Subcutaneous adipose tissue (tissue), 4 donors: ENCODE results near the gene TLR10. TPM values are rescaled to one million over a fixed set of nuclear protein-coding genes. Genes with fewer than 3 reads are reported as not detected.

Source experiments
- CTCF ChIP-seq: fragments of 450-650 bp; IDR thresholded peaks from one replicate; pipeline ENCODE4 v1.5.1; 2016; ENCODE audit warnings: low read depth, mild to moderate bottlenecking, control low read depth, antibody characterized with exemption, moderate library complexity
- total RNA-seq, 4 donors: library from RNA; depleted of rRNA; stranded (reverse); fragments of >200 nt; gene quantifications; one replicate each; pipeline ENCODE4 v1.1.0, GENCODE V29; 2016

TLR10 gene
- total RNA-seq, 4 donors from 2014 or later, result 0.34 to 2.1 (median 0.44) TPM; not detected in 1

DNA sequence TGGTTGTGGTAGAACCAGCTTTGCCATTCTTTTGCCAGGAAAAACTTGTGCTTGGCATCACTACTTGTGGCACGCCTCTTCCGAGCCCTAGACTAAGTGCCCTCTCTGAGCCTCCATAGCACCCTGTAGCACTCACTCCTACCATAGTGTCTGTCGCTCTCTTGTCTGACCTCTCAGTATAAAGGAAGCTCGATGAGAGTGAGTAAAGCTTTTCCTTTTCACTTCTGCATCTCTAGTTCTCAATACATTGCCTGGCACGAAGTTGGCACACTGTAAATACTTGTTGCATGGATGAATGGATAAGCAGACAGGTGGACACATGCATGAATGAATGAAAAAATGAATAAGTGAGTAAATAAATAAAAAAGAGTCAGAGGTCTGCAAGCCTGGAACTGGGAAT is 48.3 kb downstream of the TLR10 start:
- TF ChIP-seq CTCF, result no peak

DNA sequence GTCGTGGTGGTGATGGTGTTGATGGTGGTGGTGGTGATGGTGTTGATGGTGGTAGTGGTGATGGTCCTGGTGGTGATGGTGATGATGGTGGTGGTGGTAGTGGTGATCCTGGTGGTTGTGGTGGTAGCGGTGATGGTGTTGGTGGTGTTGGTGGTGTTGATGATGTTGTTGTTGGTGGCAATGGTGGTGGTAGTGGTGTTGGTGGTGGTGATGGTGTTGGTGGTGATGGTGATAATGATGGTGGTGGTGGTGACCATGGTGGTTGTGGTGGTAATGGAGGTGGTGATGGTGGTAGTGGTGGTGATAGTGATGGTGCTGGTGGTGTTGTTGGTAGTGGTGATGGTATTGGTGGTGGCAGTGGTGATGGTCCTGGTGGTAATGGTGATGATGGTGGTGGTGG is 49.1 kb downstream of the TLR10 start:
- TF ChIP-seq CTCF, result no peak

GRCh38 chr4:38730830-38731646 is 51.8 kb downstream of the TLR10 start:
- TF ChIP-seq CTCF, result no peak

DNA sequence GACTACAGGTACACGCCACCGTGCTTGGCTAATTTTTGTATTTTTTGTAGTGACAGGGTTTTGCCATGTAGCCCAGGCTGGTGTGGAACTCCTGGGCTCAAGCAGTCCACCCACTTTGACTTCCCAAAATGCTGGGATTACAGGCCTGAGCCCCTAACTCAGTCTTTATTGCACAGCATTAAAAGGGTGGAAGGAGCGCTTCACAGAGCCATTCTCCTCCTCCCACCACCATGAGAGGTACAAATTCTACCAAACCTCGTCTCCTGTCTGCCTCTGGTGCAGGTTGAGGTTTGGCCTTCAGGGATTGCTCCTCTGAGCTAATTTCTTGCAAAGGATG is 52.3 kb downstream of the TLR10 start:
- TF ChIP-seq CTCF, result no peak

DNA sequence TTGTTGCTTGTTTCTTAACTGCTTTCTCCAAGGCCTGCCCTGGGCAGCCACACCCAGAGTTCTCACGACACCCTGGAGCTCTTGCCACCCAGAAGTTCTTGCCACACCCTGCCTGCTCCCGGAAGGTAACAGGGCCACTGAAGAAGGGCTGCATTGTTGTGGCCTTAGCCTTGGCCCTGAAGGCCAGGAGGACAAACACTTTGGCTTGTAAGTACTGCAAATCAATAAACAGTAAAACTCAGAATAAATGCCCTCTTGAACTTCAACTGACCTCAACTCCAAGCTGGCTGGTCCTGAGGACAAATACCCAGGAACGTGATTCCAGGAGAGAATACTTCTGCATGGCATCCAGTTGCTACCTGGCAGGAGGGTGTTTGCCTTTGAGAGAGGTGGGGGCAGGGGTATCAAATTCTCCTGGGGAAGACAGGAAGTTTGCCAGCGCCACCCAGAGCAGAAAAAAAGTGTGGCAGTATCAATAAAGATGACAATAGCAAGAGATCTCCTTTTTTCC is 54.1 kb downstream of the TLR10 start:
- TF ChIP-seq CTCF, result no peak

DNA sequence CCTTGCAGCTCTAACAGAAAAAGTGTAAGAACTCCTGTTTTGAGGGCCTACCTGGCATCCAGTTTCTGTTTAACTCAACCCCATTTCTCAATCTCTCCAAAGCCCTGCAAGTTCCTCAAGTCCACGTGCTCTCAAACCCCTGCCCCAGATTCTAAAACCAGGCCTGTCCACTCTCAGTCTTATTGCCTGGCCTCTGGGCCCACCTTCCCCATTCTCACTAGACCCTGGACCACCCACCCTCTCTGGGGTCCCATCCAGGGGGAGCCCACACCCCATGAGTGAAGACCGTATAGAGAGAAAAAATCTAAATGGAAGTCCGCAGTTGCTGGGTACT is 58.3 kb downstream of the TLR10 start:
- no peak for TF ChIP-seq CTCF

- no peak for TF ChIP-seq CTCF
These were observed 58.9 kb downstream of the TLR10 start for GRCh38 chr4:38723726-38724474.
